GM12872 (cell line): ENCODE measurements around the gene TSHZ2.

ENCODE experiments used
- TF ChIP-seq, protein P1 (sequence below): IDR thresholded peaks from 3 replicates; pipeline ENCODE4 v1.5.1; 2011; ENCODE audit warnings: low read depth, mild to moderate bottlenecking, low read length, moderate library complexity; ENCODE audit not compliant: insufficient read depth

Gene TSHZ2

DNA sequence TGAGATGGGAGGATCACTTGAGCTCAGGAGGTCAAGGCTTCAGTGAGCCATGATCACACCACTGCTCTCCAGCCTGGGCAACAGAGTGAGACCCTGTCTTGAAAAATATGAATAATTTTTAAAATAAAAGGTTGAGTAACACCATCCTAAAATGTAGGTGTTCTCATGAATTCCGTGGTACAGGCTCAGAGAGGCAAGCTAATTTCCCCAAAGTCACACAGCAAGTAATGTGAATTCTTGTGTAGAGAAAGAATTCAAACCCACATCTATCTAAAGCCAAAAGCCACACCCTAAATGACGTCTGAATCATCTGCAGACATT is 541.0 kb downstream of the TSHZ2 start:
- TF ChIP-seq, protein P1, sequence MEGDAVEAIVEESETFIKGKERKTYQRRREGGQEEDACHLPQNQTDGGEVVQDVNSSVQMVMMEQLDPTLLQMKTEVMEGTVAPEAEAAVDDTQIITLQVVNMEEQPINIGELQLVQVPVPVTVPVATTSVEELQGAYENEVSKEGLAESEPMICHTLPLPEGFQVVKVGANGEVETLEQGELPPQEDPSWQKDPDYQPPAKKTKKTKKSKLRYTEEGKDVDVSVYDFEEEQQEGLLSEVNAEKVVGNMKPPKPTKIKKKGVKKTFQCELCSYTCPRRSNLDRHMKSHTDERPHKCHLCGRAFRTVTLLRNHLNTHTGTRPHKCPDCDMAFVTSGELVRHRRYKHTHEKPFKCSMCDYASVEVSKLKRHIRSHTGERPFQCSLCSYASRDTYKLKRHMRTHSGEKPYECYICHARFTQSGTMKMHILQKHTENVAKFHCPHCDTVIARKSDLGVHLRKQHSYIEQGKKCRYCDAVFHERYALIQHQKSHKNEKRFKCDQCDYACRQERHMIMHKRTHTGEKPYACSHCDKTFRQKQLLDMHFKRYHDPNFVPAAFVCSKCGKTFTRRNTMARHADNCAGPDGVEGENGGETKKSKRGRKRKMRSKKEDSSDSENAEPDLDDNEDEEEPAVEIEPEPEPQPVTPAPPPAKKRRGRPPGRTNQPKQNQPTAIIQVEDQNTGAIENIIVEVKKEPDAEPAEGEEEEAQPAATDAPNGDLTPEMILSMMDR: no peak

DNA sequence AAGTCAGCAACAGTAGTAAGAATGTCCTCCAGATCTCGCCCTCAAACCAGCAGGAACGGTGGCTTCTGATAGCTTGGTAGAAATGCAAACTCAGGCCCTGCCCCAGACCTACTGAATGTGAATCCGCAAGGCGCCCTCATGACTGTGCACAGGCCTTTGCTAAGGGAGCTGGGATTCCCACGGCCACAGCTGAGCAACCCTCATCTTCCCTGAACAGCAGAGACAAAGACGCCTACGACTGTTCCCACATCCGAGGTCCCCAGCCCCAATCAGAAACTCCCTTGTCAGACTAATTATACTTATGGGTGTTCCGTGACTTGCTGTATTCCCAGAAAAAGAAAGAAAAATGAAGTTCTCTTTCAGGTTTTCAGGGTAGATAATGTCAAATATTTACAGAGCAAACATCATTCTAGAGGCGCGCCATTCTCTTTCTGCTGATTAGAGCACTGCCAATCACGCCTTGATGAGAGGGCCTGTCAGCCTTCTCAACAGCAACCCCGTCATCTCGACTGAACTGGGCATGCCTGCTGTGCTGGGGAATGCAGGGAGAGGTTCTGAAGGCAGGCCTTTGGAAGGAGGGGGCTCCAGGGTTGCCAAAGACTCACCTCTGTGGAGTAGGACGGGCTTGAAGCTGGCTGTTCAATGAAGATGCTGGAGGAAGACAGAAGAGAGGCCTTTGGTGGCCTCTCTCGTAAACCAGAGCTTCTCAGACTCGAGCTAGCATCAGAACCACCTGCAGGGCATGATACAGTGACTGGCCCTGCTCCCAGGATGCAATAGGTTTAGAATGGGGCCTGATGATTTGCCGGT is 541.5 kb downstream of the TSHZ2 start:
- TF ChIP-seq, protein P1: no peak

DNA sequence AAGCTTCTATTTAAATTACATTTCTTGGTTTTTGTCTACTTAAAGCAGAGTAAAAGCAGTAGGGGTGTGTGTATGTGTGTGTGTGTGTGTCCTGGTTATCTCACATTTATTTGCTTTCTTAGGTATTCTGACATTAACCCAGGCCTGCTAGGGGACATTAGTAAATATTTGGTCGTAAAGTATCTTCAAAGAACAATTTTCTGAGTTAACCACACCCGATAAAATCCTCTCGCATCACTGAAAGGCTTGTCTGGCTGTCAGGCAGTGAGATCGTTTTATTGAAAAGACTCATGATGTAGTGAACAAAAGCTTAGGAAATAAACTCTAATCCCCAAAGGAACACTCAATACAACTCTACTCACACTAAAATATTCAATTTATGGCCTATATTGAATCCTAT is 543.6 kb downstream of the TSHZ2 start:
- TF ChIP-seq, protein P1: no peak

DNA sequence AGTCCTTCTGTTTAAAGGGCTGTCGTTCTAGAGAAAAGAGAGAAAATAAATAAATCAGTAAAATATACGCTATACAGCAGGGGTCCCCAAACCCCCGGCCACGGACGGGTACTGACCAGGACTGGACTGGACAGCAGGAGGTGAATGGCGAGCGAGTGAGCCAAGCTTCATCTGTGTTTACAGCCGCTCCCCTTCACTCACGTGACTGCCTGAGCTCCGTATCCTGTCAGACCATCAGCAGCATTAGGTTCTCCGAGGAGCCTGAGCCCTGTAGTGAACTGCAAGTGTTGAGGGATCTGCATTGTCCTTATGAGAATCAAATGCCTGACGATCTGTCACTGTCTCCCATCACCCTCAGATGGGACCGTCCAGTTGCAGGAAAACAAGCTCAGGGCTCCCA is 545.0 kb downstream of the TSHZ2 start:
- TF ChIP-seq, protein P1: no peak

DNA sequence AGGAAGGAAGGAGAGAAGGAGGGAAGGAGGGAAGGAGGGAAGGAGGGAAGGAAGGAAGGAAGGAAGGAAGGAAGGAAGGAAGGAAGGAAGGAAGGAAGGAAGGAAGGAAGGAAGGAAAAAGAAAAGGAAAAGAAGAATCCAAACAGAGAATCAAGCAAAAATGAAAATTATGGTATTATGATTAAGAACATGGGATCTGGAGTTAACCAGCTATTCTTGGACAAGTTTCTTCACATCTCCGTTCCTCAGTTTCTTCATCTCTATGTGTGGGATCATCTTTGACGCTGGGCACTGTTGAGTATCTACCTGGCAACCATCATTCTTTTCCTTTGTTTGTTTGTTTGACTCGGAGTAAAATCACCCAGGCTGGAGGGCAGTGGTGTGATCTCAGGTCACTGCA is 549.9 kb downstream of the TSHZ2 start:
- TF ChIP-seq, protein P1: no peak

DNA sequence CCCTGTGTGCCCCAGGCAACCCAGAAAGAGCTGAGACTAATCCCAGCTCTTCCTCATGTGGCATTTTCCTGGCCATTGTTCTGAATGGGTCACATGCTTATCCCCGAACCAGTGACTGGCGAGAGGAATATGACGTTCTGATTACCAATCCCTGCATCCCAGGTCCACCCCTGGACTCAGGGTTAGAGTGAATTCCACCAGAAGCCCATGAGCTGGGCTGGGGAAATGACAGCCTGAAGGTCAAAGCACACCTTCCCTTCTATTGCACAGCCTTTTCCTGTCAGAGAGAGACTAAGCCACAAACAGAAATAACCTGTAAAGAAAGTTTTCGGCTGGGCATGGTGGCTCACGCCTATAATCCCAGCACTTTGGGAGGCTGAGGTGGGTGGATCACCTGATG is 550.5 kb downstream of the TSHZ2 start:
- TF ChIP-seq, protein P1: no peak

DNA sequence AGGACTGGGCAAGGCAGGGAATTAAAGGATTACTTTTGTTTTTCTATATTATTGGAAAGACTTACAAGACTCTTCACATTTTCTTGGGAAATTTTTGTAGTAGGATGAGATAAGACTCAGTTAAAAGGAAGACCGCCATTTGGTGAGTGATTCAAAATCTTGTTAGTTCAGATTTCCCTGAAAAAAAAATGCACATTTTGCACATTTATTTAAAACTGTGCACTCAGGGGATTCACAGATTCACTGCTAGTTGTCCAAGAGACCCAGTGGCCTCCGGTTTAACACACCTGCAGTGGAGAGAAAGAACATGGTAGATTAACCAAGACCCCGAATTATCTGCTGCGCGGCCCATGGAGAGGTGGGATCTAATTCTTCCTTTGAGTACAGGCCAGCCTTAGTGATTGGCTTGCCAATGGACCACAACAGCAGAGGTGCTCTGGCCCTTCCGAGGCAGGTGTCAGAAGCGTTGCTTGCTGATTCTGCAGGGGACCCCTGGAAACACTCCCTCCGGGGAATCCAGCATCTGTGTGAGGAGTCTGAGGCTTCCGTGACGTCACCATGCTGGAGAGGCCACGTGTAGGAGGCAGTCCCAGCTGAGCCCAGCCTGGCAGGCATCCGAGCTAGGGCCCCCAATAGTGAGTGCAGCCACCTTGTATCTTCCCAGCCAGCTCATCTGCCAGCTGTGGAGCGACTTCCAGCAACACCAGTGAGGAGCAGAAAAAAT is 552.6 kb downstream of the TSHZ2 start:
- TF ChIP-seq, protein P1: no peak
